SK-N-SH (cell line): ENCODE data around the gene MAPK8IP1. TPM values are rescaled to one million over a fixed set of nuclear protein-coding genes. Genes with fewer than 3 reads are reported as not detected.

Experiments
- CTCF ChIA-PET: fragments of 300-600, 350-600 bp; formaldehyde crosslinking; extraction: SDS; loops from one replicate; lab custom pipeline; 2021; lab: Yijun Ruan, JAX
- POLR2A ChIA-PET: fragments of 350-600 bp; sonication (Branson Sonifier 250); formaldehyde crosslinking; extraction: SDS; loops from one replicate; lab custom pipeline; 2020; ENCODE audit warnings: antibody characterized with exemption, inconsistent platforms; lab: Yijun Ruan, JAX
- DNase-seq: peaks from one replicate; pipeline ENCODE4 v3.0.0; 2012
- H2AFZ ChIP-seq: fragments of 200-600 bp; sonication (generic); 2 replicates; pipeline ENCODE4 v1.8.1; 2016; ENCODE audit warnings: antibody characterized with exemption, mild to moderate bottlenecking, low read depth
- H3F3A ChIP-seq: fragments of 200-600 bp; sonication (generic); replicated peaks from 2 replicates; pipeline ENCODE3; 2016; ENCODE audit warnings: antibody characterized with exemption, mild to moderate bottlenecking; ENCODE audit not compliant: insufficient read depth
- H3K27ac ChIP-seq, 2 experiments: fragments of 200-500 bp in 1 of 2; fragments of 200-600 bp in 1 of 2; sonication (Bioruptor generic) in 1 of 2; sonication (generic), shearing (Covaris generic) in 1 of 2; 2 replicates each; pipeline versions ENCODE4 v1.5.1 to v1.6.1; 2014 to 2016; ENCODE audit warnings: low read depth in 2 of 2, inconsistent platforms in 1 of 2, low read length in 1 of 2, mild to moderate bottlenecking in 1 of 2, mixed read lengths in 1 of 2
- H3K27me3 ChIP-seq: fragments of 200-600 bp; sonication (generic), shearing (Covaris generic); 2 replicates; pipeline ENCODE4 v1.6.1; 2016; ENCODE audit warnings: mixed run types; ENCODE audit not compliant: insufficient read depth
- H3K36me3 ChIP-seq, 2 experiments: fragments of 200-500 bp in 1 of 2; fragments of 200-600 bp in 1 of 2; sonication (Bioruptor generic) in 1 of 2; sonication (generic) in 1 of 2; replicated peaks in 1 of 2; 2 replicates each; pipeline versions ENCODE3 to v1.5.1; 2014 to 2016; ENCODE audit warnings: low read length in 1 of 2, mild to moderate bottlenecking in 1 of 2; ENCODE audit not compliant: insufficient read depth in 2 of 2, control insufficient read depth in 1 of 2
- H3K4me1 ChIP-seq, 2 experiments: fragments of 200-500 bp in 1 of 2; fragments of 200-600 bp in 1 of 2; sonication (Bioruptor generic) in 1 of 2; sonication (generic), shearing (Covaris generic) in 1 of 2; 2 replicates each; pipeline versions ENCODE4 v1.5.1 to v1.6.1; 2014 to 2016; ENCODE audit warnings: low read depth in 1 of 2, low read length in 1 of 2, mixed run types in 1 of 2; ENCODE audit not compliant: insufficient read depth in 2 of 2, control insufficient read depth in 1 of 2
- H3K4me2 ChIP-seq: fragments of 200-600 bp; sonication (generic), shearing (Covaris generic); 2 replicates; pipeline ENCODE4 v1.6.1; 2017; ENCODE audit warnings: mixed run types
- H3K4me3 ChIP-seq, 2 experiments: fragments of 200-500 bp in 1 of 2; fragments of 200-600 bp in 1 of 2; sonication (Bioruptor generic) in 1 of 2; sonication (generic), shearing (Covaris generic) in 1 of 2; 2 replicates each; pipeline versions ENCODE4 v1.5.1 to v1.8.1; 2014 to 2016; ENCODE audit warnings: low read depth in 2 of 2, inconsistent platforms in 1 of 2, low read length in 1 of 2, mild to moderate bottlenecking in 1 of 2, mixed read lengths in 1 of 2, moderate library complexity in 1 of 2
- H3K79me2 ChIP-seq: fragments of 200-600 bp; sonication (generic); 2 replicates; pipeline ENCODE4 v1.8.1; 2017; ENCODE audit warnings: mild to moderate bottlenecking; ENCODE audit not compliant: insufficient read depth
- H3K9ac ChIP-seq: fragments of 200-600 bp; sonication (generic); 2 replicates; pipeline ENCODE4 v1.6.1; 2017; ENCODE audit warnings: mixed run types
- H3K9me2 ChIP-seq: fragments of 200-600 bp; sonication (generic); 2 replicates; pipeline ENCODE4 v1.6.1; 2017; ENCODE audit warnings: mixed run types
- H3K9me3 ChIP-seq: fragments of 200-600 bp; sonication (generic); 2 replicates; pipeline ENCODE4 v1.6.1; 2017; ENCODE audit warnings: mixed run types, mild to moderate bottlenecking, moderate library complexity
- H4K20me1 ChIP-seq: fragments of 200-600 bp; sonication (generic); 2 replicates; pipeline ENCODE4 v1.6.1; 2017; ENCODE audit warnings: mild to moderate bottlenecking, mixed run types; ENCODE audit not compliant: insufficient read depth
- CTCF ChIP-seq: fragments of 200-600 bp; sonication (generic); IDR thresholded peaks from 2 replicates; pipeline ENCODE4 v1.6.1; 2017; ENCODE audit warnings: antibody characterized with exemption, mild to moderate bottlenecking, moderate library complexity
- FOSL2 ChIP-seq: IDR thresholded peaks from 2 replicates; pipeline ENCODE4 v1.4.0; 2012; ENCODE audit warnings: low read depth, mild to moderate bottlenecking, moderate library complexity, borderline replicate concordance
- FOXJ3 ChIP-seq: sonication (generic); formaldehyde crosslinking; IDR thresholded peaks from 2 replicates; pipeline ENCODE4 v1.5.1; 2020; ENCODE audit warnings: mild to moderate bottlenecking, missing genetic modification reagents
- FOXM1 ChIP-seq: IDR thresholded peaks from 2 replicates; pipeline ENCODE4 v1.4.0; 2012; ENCODE audit warnings: low read depth, mild to moderate bottlenecking
- GABPA ChIP-seq: IDR thresholded peaks from 2 replicates; pipeline ENCODE4 v1.4.0; 2012; ENCODE audit warnings: low read depth, mild to moderate bottlenecking
- MEF2A ChIP-seq: IDR thresholded peaks from 2 replicates; pipeline ENCODE4 v1.4.0; 2012; ENCODE audit warnings: low read depth, borderline replicate concordance
- NRF1 ChIP-seq: IDR thresholded peaks from 2 replicates; pipeline ENCODE4 v1.6.1; 2012; ENCODE audit warnings: low read depth, mild to moderate bottlenecking, low read length
- POLR2AphosphoS5 ChIP-seq: IDR thresholded peaks from 2 replicates; pipeline ENCODE4 v1.6.1; 2012; ENCODE audit warnings: low read depth, low read length
- RCOR1 ChIP-seq: fragments of 150-350 bp; IDR thresholded peaks from 2 replicates; pipeline ENCODE4 v1.6.1; 2017; ENCODE audit warnings: antibody characterized with exemption, low read length
- REST ChIP-seq: IDR thresholded peaks from 2 replicates; pipeline ENCODE4 v1.6.1; 2012; ENCODE audit warnings: mild to moderate bottlenecking, low read depth, low read length, moderate library complexity
- RFX5 ChIP-seq: IDR thresholded peaks from 2 replicates; pipeline ENCODE4 v1.6.1; 2012; ENCODE audit warnings: mild to moderate bottlenecking, improper control_type of control experiment, low read length
- TAF1 ChIP-seq: IDR thresholded peaks from 2 replicates; pipeline ENCODE4 v1.6.1; 2012; ENCODE audit warnings: low read depth, mild to moderate bottlenecking, low read length, moderate library complexity, borderline replicate concordance
- YY1 ChIP-seq: IDR thresholded peaks from 2 replicates; pipeline ENCODE4 v1.4.0; 2012; ENCODE audit warnings: low read depth, mild to moderate bottlenecking
- ZBTB33 ChIP-seq: IDR thresholded peaks from 2 replicates; pipeline ENCODE4 v1.4.0; 2012; ENCODE audit warnings: low read depth, borderline replicate concordance
- WGBS: methylation state at CpG from one replicate; pipeline ENCODE4 v1.1.6; 2017; ENCODE audit warnings: low lambda C conversion rate; 5-methylcytosine and 5-hydroxymethylcytosine counted together
- polyA plus RNA-seq, 3 experiments: library from polyadenylated mRNA; depleted of rRNA; stranded (reverse); fragments of >200 nt; gene quantifications; 2 replicates each; pipeline ENCODE4 v1.2.3, GENCODE V29; 2012

Gene MAPK8IP1
- polyA plus RNA-seq, 1 of the 3 experiments (the other 2 are of a cell fraction) = 12.5 TPM

GRCh38 chr11:45906965-45907611 is 21.6 kb downstream of the MAPK8IP1 start, which contains the start of gene FREY1 (continued):
- no peak for TF ChIP-seq ZBTB33
- TF ChIP-seq MEF2A = no peak
- TF ChIP-seq TAF1 = no peak

GRCh38 chr11:45907911-45908370 is 22.5 kb downstream of the MAPK8IP1 start:
- no peaks in the 10 kb centered on the region for H4K20me1 ChIP-seq
- no peaks in the 10 kb centered on the region for H3K79me2 ChIP-seq
- no peak overlapping the region for H3K4me2 ChIP-seq
- H3K4me3 ChIP-seq = no peak overlapping the region
- H3K9me2 ChIP-seq = no peaks in the 10 kb centered on the region
- CTCF ChIA-PET = interaction anchor here (1.0 to 1.5 kb wide), 3 partner anchors 10 to 36 kb away, joined by 3 to 4 read pairs (median 4); no protein-coding TSS in a partner anchor
- no peak overlapping the region for H2AFZ ChIP-seq
- TF ChIP-seq MEF2A (no peak), POLR2AphosphoS5 (0 out of 2 replicates have a peak, but pooled peaks have one; percentile 9)
- TF ChIP-seq, all 33 proteins: peak for 1
- Histone ChIP-seq H3K36me3 (peaks cover 0 to 35% of the 10 kb centered on the region in 2 experiments), H3K27ac (peak overlapping the region in 1 of 2 experiments; percentile 30; a peak in 1 of 4 replicates), H3K27me3 (no peaks in the 10 kb centered on the region), H3K9me3 (no peaks in the 10 kb centered on the region), H3F3A (no peaks in the 10 kb centered on the region), H3K4me1 (peaks cover 0 to 9% of the 10 kb centered on the region in 2 experiments; a peak in 1 of 4 replicates), H3K9ac (no peak overlapping the region)
- DNase-seq = no peak
- WGBS = 97% methylated on average over 5 of the region's 8 CpGs
- POLR2A ChIA-PET = interaction anchor here (0.6 to 3.2 kb wide), 4 partner anchors 9 to 211 kb away, joined by 3 to 15 read pairs (median 4); partner anchors contain the start of gene PEX16

- no peaks in the 10 kb centered on the region for H3K27me3 ChIP-seq
- TF ChIP-seq FOSL2 = no peak
- no peak for TF ChIP-seq MEF2A
- TF ChIP-seq REST = no peak
- no peak for TF ChIP-seq NRF1
- TF ChIP-seq GABPA = no peak
- no peak for TF ChIP-seq FOXM1
- TF ChIP-seq FOXJ3 = no peak
- no peak for TF ChIP-seq YY1
- no peak for TF ChIP-seq RFX5
- no peak for TF ChIP-seq CTCF
- no peak for TF ChIP-seq RCOR1
Measured at GRCh38 chr11:45909594-45910475, 24.4 kb downstream of the MAPK8IP1 start.

More at GRCh38 chr11:45909594-45910475, 24.4 kb downstream of the MAPK8IP1 start:
- no peaks in the 10 kb centered on the region for H4K20me1 ChIP-seq
- H2AFZ ChIP-seq = no peak overlapping the region
- no peak overlapping the region for H3K27ac ChIP-seq
- H3K9ac ChIP-seq = no peak overlapping the region
- no peaks in the 10 kb centered on the region for H3K9me3 ChIP-seq
- ChIA-PET CTCF (interaction anchor here (1.0 to 1.8 kb wide), 2 partner anchors 37 to 97 kb away, joined by 3 to 8 read pairs; no protein-coding TSS in a partner anchor), POLR2A (interaction anchor here (1.0 to 3.2 kb wide), 2 partner anchors 8 to 97 kb away, joined by 3 to 15 read pairs; partner anchors contain the start of gene PEX16)
- no peaks in the 10 kb centered on the region for H3F3A ChIP-seq
- no peaks in the 10 kb centered on the region for H3K9me2 ChIP-seq
- peaks cover 0 to 9% of the 10 kb centered on the region in 2 experiments; a peak in 1 of 4 replicates for H3K4me1 ChIP-seq
- H3K36me3 ChIP-seq = peaks cover 0 to 36% of the 10 kb centered on the region in 2 experiments
- DNase-seq = no peak
- H3K4me3 ChIP-seq = no peak overlapping the region
- no peak overlapping the region for H3K4me2 ChIP-seq
- no peaks in the 10 kb centered on the region for H3K79me2 ChIP-seq
- WGBS = 82% methylated on average over 19 of the region's 32 CpGs
